ENCODE data around the gene PIP4K2B.
A peak's percentile ranks its signal among the peaks of the same experiment; 100 is the strongest.
"Not testable (repeated sequence)": the region's sequence is repeated elsewhere in the genome, so short reads cannot be mapped to it uniquely, and the experiment has no call there.

PIP4K2B gene

DNA sequence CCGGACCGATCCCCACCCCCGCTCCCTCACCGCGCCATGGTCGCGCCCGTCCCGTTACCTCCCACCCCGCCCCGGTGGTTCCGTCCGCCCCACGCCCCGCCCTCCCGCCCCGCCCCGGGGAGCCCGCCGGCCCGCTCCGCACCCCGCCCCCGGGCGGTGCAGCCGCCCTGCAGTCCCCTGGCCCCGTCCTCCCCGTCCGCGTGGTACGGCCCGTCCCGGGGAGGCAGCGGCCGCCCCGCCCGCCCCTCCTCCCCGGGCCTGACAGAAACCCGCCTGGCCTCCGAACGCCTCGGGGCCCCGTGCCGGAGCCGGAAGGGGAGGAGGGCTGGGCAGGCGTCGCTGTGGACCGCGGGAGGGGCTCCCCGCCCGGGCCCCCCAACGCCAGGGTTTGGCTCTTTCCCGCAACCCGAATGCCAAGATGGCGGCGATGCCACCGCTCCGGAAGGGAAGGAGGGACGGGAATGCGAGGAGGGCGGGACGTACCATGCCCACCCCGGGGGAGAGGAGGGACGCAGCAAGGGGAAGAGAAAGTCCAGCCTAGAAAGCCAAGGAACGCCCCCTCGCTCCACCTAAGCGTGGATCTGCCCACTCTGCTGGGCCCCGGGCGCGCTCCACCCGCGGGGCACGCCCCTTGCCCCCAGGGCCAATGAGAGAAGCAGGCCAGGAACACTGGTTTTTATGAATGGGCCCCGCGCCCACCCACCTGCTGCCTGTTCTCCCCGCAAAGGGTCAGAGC, at the start of gene PIP4K2B:
Gene PIP4K2B (minus strand): TSS at position 56 of the 736 bp plus-strand sequence. CDS start 132 bp downstream, outside the sequence.
- peak; percentile 87 for DNase-seq

GRCh38 chr17:38848557-38848891, 49.2 kb upstream of the PIP4K2B start:
- no peak for DNase-seq

GRCh38 chr17:38844261-38844757, 45.0 kb upstream of the PIP4K2B start:
- DNase-seq, result no peak

DNA sequence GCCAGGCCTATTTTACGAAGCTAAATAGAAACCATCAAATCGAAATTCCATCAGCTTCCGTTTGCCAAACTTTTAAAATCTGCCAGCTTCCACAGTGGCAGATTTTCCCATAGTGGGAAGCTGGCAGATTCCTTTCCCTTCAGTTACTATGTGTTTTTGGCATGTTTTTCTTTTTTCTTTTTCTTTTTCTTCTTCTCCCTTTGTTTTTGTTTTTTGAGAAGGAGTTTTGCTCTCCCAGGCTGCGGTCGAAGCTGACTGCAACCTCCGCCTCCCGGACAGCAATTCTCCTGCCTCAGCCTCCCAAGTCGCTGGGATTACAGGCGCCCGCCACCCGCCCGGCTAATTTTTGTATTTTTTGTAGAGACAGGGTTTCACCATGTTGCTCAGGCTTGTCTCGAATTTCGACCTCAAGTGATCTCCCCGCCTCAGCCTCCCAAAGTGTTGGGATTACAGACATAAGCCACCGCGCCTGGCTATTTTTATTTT, 26.4 kb upstream of the PIP4K2B start:
- DNase-seq, result peak; percentile 37

- peak; percentile 99 for DNase-seq
Measured at GRCh38 chr17:38824899-38825761, 25.8 kb upstream of the PIP4K2B start, which contains the start of gene CWC25. TSS of gene CWC25 (minus strand) at chr17:38825321. CDS start at chr17:38825183, 138 bp downstream.

DNA sequence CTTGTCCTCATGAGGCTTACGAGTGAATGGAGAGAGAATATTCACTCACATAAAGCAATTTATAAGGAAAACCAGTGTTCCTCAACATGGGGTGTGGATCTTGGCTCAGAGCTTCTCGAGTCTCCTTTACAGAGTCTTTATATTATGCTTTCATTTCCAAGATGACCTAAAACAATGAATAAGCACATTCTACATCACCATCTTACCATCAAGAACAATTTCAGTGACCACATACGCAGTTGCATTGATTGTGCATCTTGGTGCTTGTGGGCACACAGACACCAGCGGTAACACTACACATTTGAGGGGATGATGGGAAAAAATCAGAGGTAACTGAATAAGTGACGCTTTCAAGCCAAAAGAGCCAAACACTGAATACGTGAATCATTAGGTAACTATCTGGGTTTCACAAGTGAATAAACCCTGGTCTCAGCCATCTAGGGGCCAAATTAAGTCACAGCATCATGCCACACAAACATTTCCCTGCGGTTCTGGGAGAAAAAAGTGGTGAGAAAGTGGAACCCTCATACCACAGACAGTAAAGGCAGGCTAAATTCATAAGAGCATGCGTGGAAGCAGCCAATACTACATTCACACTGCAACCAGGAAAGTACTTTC, 16.3 kb upstream of the PIP4K2B start:
- no peak for DNase-seq

DNA sequence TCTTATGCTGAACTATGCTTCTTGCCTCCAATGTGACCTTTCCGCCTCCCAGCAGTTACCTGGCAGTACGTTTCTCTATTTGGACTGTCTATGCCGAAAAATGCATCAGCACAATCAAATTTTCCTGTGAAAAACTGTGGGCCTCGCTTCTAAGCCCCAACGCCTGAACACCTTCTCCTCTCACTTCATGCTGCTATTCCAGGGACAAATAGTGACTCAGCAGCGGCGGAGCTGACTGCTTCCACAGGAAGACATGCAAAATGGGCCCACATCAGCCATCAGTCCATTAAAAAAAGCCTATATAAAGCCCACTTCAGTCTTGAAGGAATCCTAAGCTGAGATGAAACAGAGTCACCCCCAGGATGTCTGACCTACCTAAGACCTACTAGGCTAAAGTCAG, 10.5 kb upstream of the PIP4K2B start:
- no peak for DNase-seq

- no peak for DNase-seq
Measured at GRCh38 chr17:38800237-38800760, 943 bp upstream of the PIP4K2B start.

GRCh38 chr17:38798614-38799500, 499 bp downstream of the PIP4K2B start:
- DNase-seq, result peak; percentile 62

- no peak for DNase-seq
Measured at GRCh38 chr17:38797828-38798227, 1.5 kb downstream of the PIP4K2B start.

GRCh38 chr17:38797158-38797490, 2.2 kb downstream of the PIP4K2B start:
- no peak for DNase-seq

- no peak for DNase-seq
Measured at GRCh38 chr17:38796451-38797157, 2.8 kb downstream of the PIP4K2B start.

DNA sequence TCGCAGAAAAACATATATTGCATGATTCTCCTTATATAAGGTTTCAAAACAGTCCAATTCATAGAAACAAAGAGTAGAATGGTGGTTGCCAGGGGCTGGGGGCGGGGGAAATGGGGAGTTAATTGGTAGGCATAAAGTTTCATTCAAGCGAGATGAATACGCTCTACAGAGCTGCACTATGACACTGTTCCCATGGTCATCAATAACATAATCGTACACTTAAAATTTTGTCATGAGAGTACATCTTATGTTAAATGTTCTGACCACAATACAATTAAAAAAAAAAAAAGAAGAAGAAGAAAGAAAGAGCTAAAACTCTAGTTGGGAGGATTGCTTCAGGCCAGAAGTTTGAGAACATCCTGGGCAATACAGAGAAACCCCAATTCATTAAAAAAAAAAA, 5.1 kb downstream of the PIP4K2B start:
- no peak for DNase-seq

- DNase-seq, result no peak
Measured at GRCh38 chr17:38791162-38791561, 8.2 kb downstream of the PIP4K2B start.

DNA sequence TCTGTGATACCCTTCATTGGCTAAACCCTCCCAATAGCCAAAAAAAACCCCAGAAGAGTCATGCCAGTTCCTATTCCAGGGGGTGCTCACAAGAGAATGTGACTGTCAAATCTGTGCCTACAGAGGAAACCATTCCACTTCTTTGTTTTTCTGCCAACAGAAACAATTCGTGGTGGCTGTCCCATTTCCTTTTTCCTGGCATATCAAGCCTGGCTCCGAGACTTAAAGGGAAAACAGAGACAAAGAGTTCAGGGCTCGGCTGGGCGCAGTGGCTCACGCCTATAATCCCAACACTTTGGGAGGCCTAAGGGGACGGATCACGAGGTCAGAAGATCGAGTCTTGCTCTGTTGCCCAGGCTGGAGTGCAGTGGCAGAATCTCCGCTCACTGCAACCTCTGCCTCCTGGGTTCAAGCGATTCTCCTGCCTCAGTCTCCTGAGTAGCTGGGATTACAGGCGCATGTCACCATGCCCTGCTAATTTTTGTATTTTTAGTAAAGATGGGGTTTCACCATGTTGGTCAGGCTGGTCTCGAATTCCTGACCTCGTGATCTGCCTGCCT, 9.1 kb downstream of the PIP4K2B start:
- not testable (repeated sequence) for DNase-seq

GRCh38 chr17:38789185-38789584, 10.2 kb downstream of the PIP4K2B start:
- no peak for DNase-seq

GRCh38 chr17:38787999-38788398, 11.4 kb downstream of the PIP4K2B start:
- not testable (repeated sequence) for DNase-seq

- no peak for DNase-seq
Measured at GRCh38 chr17:38786372-38786771, 13.0 kb downstream of the PIP4K2B start.

DNA sequence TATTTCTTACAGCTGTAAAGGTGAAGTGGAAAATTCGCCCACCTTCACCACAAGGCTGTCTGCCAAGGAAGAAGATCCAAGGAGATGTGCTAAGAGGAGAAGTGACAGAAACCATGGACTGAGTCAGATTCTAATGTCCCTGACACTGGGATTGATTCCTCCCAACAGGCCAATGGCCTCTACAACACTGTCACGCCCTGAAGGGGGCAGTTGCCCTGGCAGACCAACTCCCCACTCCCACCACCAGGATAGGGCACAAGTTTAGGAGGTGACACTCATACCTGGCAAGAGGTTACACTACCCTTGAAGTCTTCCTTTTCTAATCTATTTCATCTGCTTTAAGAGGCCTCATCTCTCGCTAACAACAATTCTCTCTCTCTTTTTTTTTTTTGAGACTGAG, 16.1 kb downstream of the PIP4K2B start:
- no peak for DNase-seq

GRCh38 chr17:38779965-38780752, 19.2 kb downstream of the PIP4K2B start:
- no peak for DNase-seq
